GM23248 (cell line): ENCODE measurements around the gene CEP290.

Experiments
- EZH2 ChIP-seq: fragments of 200-600 bp; sonication (generic); IDR thresholded peaks from 2 replicates; pipeline ENCODE4 v1.6.1; 2018; ENCODE audit warnings: antibody characterized with exemption, mild to moderate bottlenecking; ENCODE audit not compliant: insufficient read depth, poor library complexity, severe bottlenecking
- EZH2phosphoT487 ChIP-seq: fragments of 200-600 bp; sonication (generic); IDR thresholded peaks from 2 replicates; pipeline ENCODE4 v1.6.1; 2018; ENCODE audit warnings: antibody characterized with exemption, moderate library complexity, mild to moderate bottlenecking, low read depth; ENCODE audit not compliant: insufficient read depth

DNA sequence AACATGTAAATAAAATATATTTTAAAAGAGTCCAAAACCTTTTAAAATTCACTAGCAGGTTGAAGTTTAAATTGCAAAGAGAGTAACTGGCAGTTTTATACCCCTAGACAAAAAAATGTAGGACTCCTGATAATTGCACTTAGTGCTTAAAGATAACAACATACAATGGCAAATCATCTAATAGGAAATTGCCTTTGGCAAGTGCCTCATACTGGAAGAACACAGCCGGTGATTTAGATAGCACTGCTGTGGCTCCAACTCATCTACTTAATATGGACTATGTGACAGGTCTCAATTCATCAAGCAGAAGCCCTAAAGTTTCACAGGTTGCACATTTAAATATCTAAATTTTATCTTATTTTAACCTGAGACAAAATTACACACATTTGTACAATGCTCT, 126.1 kb downstream of the CEP290 start:
- TF ChIP-seq EZH2 (no peak), EZH2phosphoT487 (no peak)
